ENCODE results near the gene ARRDC5. TPM values are rescaled to one million over a fixed set of nuclear protein-coding genes. Genes with fewer than 3 reads are reported as not detected.

The ARRDC5 gene
- total and polyA plus RNA-seq, 2 of the 13 experiments (the other 11 are each of a cell fraction or from before 2014, with no cell fraction given), result not detected

DNA sequence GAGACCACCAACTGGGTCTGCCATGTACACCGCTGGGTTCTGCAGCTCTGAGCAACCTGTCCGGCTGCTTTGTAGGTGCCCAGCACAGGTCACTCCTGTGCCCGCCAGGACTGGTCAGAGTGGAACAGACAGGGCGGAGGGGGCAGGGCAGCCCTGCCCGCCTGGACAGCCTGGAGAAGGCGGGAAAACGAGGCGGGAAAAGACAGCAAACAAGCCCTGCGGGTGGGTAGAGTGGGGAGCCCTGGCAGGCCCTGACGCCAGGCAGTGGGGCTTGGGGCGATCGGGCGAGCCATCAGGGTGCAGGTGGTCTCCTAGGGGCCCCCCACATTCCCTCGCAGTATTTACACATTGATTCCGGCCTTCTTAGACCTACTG is 6.1 kb upstream of the ARRDC5 start (continued):
- TF ChIP-seq, protein P1, sequence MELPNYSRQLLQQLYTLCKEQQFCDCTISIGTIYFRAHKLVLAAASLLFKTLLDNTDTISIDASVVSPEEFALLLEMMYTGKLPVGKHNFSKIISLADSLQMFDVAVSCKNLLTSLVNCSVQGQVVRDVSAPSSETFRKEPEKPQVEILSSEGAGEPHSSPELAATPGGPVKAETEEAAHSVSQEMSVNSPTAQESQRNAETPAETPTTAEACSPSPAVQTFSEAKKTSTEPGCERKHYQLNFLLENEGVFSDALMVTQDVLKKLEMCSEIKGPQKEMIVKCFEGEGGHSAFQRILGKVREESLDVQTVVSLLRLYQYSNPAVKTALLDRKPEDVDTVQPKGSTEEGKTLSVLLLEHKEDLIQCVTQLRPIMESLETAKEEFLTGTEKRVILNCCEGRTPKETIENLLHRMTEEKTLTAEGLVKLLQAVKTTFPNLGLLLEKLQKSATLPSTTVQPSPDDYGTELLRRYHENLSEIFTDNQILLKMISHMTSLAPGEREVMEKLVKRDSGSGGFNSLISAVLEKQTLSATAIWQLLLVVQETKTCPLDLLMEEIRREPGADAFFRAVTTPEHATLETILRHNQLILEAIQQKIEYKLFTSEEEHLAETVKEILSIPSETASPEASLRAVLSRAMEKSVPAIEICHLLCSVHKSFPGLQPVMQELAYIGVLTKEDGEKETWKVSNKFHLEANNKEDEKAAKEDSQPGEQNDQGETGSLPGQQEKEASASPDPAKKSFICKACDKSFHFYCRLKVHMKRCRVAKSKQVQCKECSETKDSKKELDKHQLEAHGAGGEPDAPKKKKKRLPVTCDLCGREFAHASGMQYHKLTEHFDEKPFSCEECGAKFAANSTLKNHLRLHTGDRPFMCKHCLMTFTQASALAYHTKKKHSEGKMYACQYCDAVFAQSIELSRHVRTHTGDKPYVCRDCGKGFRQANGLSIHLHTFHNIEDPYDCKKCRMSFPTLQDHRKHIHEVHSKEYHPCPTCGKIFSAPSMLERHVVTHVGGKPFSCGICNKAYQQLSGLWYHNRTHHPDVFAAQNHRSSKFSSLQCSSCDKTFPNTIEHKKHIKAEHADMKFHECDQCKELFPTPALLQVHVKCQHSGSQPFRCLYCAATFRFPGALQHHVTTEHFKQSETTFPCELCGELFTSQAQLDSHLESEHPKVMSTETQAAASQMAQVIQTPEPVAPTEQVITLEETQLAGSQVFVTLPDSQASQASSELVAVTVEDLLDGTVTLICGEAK (IDR thresholded peaks at IDR 0.05), result no peak
- TF ChIP-seq, protein P1 (CRISPR knock-in tag; IDR thresholded peaks at IDR 0.05), result no peak; the same call in 1 of the 2 replicates
- TF ChIP-seq, protein P2, sequence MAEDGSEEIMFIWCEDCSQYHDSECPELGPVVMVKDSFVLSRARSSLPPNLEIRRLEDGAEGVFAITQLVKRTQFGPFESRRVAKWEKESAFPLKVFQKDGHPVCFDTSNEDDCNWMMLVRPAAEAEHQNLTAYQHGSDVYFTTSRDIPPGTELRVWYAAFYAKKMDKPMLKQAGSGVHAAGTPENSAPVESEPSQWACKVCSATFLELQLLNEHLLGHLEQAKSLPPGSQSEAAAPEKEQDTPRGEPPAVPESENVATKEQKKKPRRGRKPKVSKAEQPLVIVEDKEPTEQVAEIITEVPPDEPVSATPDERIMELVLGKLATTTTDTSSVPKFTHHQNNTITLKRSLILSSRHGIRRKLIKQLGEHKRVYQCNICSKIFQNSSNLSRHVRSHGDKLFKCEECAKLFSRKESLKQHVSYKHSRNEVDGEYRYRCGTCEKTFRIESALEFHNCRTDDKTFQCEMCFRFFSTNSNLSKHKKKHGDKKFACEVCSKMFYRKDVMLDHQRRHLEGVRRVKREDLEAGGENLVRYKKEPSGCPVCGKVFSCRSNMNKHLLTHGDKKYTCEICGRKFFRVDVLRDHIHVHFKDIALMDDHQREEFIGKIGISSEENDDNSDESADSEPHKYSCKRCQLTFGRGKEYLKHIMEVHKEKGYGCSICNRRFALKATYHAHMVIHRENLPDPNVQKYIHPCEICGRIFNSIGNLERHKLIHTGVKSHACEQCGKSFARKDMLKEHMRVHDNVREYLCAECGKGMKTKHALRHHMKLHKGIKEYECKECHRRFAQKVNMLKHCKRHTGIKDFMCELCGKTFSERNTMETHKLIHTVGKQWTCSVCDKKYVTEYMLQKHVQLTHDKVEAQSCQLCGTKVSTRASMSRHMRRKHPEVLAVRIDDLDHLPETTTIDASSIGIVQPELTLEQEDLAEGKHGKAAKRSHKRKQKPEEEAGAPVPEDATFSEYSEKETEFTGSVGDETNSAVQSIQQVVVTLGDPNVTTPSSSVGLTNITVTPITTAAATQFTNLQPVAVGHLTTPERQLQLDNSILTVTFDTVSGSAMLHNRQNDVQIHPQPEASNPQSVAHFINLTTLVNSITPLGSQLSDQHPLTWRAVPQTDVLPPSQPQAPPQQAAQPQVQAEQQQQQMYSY (CRISPR knock-in tag; IDR thresholded peaks at IDR 0.05), result no peak
- TF ChIP-seq ZNF251 (CRISPR knock-in tag; IDR thresholded peaks at IDR 0.05) (no peak), ZNF577 (CRISPR knock-in tag; IDR thresholded peaks at IDR 0.05; ENCODE audit: borderline replicate concordance, low read depth) (no peak)
- TF ChIP-seq, protein P3, sequence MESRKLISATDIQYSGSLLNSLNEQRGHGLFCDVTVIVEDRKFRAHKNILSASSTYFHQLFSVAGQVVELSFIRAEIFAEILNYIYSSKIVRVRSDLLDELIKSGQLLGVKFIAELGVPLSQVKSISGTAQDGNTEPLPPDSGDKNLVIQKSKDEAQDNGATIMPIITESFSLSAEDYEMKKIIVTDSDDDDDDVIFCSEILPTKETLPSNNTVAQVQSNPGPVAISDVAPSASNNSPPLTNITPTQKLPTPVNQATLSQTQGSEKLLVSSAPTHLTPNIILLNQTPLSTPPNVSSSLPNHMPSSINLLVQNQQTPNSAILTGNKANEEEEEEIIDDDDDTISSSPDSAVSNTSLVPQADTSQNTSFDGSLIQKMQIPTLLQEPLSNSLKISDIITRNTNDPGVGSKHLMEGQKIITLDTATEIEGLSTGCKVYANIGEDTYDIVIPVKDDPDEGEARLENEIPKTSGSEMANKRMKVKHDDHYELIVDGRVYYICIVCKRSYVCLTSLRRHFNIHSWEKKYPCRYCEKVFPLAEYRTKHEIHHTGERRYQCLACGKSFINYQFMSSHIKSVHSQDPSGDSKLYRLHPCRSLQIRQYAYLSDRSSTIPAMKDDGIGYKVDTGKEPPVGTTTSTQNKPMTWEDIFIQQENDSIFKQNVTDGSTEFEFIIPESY (CRISPR knock-in tag; IDR thresholded peaks at IDR 0.05), result 0 out of 2 replicates have a peak, but pooled peaks have one; percentile 4
- TF ChIP-seq, protein P4, sequence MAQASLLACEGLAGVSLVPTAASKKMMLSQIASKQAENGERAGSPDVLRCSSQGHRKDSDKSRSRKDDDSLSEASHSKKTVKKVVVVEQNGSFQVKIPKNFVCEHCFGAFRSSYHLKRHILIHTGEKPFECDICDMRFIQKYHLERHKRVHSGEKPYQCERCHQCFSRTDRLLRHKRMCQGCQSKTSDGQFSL (CRISPR knock-in tag; IDR thresholded peaks at IDR 0.05), result no peak
- TF ChIP-seq, protein P5, sequence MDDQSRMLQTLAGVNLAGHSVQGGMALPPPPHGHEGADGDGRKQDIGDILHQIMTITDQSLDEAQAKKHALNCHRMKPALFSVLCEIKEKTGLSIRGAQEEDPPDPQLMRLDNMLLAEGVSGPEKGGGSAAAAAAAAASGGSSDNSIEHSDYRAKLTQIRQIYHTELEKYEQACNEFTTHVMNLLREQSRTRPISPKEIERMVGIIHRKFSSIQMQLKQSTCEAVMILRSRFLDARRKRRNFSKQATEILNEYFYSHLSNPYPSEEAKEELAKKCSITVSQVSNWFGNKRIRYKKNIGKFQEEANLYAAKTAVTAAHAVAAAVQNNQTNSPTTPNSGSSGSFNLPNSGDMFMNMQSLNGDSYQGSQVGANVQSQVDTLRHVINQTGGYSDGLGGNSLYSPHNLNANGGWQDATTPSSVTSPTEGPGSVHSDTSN (CRISPR knock-in tag; IDR thresholded peaks at IDR 0.05; ENCODE audit: borderline replicate concordance), result no peak
- TF ChIP-seq, protein P6, sequence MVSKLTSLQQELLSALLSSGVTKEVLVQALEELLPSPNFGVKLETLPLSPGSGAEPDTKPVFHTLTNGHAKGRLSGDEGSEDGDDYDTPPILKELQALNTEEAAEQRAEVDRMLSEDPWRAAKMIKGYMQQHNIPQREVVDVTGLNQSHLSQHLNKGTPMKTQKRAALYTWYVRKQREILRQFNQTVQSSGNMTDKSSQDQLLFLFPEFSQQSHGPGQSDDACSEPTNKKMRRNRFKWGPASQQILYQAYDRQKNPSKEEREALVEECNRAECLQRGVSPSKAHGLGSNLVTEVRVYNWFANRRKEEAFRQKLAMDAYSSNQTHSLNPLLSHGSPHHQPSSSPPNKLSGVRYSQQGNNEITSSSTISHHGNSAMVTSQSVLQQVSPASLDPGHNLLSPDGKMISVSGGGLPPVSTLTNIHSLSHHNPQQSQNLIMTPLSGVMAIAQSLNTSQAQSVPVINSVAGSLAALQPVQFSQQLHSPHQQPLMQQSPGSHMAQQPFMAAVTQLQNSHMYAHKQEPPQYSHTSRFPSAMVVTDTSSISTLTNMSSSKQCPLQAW (CRISPR knock-in tag; IDR thresholded peaks at IDR 0.05), result no peak
